ENCODE measurements around the gene PKN1.

PKN1 gene

DNA sequence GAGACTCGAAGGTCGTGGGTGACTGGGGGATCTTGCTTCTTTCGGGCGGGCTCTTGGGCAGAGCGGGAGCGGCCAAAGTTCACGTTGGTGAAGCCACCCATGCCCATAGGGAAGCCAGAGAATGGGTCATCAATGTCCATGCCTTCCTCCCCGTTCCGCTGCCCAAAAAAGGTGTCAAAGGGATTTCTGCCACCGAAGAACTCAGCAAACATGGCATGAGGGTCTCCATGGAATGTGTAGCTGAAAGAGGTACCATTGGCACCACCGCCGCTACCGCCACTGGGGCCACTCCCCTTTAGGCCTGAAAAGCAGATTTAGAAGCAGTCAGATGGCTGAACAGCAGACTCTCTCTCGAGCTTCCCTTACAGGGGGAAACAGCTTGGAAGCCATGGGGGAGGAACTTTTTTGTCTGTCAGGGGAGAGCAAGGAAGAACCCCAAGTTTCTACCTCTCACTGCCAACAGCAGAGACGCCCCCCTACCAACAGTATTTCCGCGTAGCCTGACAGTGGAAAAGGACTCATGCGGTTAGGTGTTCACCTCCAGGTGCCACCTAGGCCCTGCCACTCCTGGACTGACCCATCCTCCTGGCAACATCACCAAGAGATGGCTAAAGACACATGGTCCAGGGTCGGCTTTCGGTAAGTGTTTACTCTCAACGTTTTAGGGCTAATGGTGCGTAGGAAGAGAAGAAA lies 83.8 kb downstream of the PKN1 start:
- DNase-seq: no peak

DNA sequence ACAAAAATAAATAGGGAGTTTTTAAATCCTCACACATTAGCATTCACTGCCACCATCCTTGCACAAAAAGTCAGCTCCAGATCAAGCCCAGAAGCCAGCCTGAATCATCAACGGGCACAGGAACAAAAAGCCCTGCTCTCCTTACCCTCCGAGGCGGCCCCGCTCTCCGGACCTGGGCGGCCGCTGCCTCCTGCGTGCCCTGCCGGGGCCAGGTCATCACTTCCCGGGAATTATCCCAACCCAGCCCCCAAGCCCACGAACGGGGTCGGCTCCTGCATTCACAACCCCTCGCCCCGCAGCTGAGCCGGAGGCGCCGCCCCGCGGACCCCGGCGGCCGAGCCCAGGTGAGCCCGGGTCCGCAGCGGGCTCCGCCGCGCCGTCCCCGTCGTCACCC lies 84.3 kb downstream of the PKN1 start:
- no peak for DNase-seq

DNA sequence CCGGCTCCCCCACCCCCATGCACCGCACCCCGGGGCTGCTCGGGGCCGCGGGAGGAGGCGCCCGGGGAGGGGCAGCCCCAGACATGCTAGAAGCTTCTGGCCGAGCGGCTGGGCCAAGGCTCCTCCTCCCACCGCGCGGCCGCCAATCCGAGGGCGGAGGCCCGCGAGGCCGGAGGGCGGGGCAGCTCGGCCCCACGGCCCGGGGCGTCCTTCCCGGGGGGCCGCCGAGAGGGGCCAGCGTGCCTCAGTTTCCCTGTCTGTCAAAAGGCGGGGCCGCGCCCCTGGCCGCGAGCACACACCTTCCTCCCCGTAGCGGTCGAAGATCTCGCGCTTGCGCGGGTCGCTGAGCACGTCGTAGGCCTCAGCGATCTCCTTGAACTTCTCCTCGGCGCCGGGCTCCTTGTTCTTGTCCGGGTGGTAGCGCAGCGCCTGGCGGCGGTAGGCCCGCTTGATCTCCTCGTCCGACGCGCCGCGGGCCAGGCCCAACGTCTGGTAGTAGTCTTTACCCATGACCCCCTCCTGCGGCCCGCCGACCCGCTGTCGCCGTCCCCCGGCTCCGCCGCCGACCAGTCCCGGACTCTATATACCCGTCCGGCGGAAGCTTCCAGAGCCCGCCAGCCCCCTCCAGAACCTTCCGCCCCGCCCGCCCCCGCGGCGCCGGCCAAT lies 84.9 kb downstream of the PKN1 start, which contains the start of gene DNAJB1:
DNAJB1 (minus strand) TSS at position 558 of the 666 bp plus-strand sequence; CDS start at position 510, 48 bp downstream.
- DNase-seq: peak; percentile 83

DNA sequence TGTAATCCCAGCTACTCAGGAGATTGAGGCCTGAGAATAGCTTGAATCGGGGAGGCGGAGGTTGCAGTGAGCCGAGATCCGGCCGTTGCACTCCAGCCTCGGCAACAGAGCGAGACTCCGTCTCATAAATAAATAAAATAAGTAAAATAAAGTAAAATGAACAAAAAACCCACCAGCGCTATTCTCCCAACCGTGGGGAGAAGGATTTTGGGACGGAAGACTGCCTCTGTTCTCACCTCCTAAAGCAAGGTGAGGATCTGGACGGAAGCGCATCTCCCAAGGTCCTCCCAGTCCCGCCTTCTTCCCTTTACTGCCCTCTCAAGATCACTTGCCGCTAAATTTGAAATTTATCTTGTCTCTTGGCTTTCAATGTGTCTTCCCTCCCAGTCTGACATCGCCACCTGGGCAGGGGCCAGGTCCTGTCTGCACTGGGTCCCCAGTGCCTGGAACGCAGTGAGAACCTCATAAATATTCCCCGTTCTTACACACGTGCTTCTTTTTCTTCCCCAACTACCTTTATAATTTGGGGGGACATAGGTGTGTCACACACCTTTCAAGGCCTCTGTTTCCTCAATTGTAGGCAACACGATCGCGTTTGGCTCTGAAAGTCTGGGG lies 86.2 kb downstream of the PKN1 start:
- DNase-seq: no peak

DNA sequence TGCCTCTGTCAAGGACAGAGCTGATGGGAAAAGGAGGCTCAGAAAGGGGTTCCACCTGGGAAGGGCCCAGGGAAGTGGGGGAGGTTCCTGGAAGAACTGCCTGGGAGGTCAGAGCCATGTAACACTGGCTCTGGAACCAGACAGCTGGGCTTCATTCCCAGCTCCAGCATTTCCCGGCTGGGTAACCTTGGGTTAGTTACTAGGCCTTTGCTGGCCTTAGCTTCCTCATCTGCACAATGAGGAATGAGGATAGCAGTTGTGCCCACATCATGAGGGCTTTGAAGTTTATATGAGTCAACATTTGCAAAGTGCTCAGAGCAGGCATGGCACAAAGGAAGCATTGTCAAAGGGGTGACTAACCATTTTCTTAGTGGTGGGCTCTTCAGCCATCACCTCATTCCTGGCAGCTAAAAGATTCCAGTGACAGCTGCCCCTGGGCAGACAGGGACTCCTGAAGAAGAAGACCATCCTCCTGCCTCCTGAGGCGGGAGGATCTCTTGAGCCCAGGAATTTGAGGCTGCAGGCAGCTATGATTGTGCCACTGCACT lies 86.8 kb downstream of the PKN1 start:
- DNase-seq: no peak

DNA sequence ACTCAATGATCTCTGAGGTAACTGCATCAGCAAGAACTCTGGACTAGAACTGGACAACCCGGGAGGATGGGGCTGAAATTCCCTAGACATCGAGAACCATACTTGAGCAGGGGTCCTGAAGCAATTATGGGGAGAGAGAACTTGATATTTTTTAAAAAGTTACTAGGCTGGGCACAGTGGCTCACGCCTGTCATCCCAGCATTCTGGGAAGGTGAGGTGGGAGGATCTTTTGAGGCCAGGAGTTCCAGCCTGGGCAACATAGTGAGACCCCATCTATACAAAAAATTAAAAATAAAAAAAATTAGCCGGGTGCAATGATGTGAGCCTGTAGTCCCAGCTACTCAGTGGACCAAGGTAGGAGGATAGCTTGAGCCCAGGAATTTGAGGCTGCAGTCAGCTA lies 87.4 kb downstream of the PKN1 start:
- DNase-seq: no peak

All from activated CD4-positive, CD25-positive, alpha-beta regulatory T cell treated with anti-CD3 and anti-CD28 coated beads, Interleukin-2, amount 50 U/mL, for 72 hours (primary cell).